NCI-H82 (cell line): Measurements from ENCODE around the gene NOB1.
"Not testable (repeated sequence)": the region's sequence is repeated elsewhere in the genome, so short reads cannot be mapped to it uniquely, and the experiment has no call there.

Experiments
- DNase-seq: peaks from one replicate; lab custom pipeline; 2025; lab: John Stamatoyannopoulos, UW

NOB1 gene

GRCh38 chr16:69761983-69762813 lies 7.5 kb upstream of the NOB1 start, which contains the start of gene WWP2:
WWP2 (plus strand) TSS chr16:69762332; CDS start chr16:69787011, 24,679 bp downstream.
- peak; percentile 86 for DNase-seq

DNA sequence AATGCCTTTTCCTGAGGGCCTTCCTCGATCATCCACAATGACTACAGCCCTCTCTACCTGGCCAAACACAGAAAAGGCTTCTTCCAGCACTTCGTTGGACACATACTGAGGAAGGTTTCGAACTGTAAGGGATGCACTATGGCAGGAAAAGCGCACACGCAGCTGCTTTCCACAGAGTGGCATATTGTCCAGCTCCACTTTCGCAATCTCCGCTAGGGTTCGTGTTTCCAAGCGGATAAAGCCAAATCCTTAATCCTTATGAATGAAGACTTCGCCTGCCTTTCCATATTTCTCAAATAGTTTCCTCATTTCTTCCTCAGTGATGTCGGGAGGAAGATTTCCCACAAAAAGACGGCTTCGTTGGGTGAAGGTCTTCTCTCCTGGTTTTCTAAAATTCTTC lies 2.6 kb upstream of the NOB1 start:
- peak; percentile 34 for DNase-seq

- DNase-seq = no peak
Observed at GRCh38 chr16:69756705-69757104, 2.0 kb upstream of the NOB1 start.

GRCh38 chr16:69754143-69754468 lies 620 bp downstream of the NOB1 start:
- DNase-seq = no peak

DNA sequence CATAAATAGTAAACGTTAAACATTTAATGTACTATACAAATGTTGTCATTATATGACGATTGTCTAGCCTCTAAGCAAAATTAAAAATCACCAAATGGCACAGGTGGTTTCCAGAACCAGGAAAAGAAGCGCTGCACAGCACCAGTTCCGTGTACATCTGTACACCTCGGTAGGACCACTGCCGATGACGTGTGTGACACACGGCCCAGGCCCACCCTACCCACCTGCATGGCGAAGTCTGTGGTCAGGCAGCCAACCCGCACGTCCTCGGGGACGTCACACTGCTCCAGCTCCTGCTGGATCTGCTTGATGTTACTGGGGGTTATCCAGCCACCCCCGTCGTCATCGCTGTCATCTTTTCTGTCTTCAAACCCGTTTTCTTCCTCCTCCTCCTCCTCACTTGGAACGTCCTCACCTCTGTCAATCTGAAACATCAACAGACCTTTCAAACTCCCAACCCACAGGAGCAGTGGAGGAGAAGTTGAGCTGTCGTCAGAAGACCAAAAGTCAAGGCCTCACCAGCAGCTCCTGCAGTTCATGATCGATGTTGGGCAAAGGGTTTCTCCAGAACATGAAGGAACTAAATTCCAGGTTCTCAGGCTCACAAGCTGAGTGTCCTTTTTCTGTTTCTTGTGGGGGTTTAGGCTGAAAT lies 5.9 kb downstream of the NOB1 start:
- DNase-seq = no peak

DNA sequence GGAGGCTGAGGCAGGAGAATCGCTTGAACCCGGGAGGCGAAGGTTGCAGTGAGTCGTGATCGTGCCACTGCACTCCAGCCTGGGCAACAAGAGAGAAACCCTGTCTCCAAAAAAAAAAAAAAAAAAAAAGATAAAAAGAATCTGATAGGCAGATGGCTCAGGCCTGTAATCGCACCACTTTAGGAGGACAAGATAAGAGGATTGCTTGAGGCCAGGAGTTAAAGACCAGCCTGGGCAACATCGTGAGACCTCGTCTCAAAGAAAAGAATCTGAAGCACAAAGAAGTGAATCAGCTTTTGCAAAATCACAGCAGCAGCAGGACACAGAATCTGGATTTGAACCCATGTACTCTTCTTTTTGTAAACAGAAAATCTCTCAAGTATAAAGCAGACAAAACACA lies 7.6 kb downstream of the NOB1 start:
- DNase-seq = peak; percentile 89

- DNase-seq = no peak
Observed at GRCh38 chr16:69745959-69746358, 8.8 kb downstream of the NOB1 start.

GRCh38 chr16:69745232-69745612 lies 9.5 kb downstream of the NOB1 start:
- no peak for DNase-seq

- no peak for DNase-seq
Observed at GRCh38 chr16:69744363-69745231, 10.1 kb downstream of the NOB1 start.

DNA sequence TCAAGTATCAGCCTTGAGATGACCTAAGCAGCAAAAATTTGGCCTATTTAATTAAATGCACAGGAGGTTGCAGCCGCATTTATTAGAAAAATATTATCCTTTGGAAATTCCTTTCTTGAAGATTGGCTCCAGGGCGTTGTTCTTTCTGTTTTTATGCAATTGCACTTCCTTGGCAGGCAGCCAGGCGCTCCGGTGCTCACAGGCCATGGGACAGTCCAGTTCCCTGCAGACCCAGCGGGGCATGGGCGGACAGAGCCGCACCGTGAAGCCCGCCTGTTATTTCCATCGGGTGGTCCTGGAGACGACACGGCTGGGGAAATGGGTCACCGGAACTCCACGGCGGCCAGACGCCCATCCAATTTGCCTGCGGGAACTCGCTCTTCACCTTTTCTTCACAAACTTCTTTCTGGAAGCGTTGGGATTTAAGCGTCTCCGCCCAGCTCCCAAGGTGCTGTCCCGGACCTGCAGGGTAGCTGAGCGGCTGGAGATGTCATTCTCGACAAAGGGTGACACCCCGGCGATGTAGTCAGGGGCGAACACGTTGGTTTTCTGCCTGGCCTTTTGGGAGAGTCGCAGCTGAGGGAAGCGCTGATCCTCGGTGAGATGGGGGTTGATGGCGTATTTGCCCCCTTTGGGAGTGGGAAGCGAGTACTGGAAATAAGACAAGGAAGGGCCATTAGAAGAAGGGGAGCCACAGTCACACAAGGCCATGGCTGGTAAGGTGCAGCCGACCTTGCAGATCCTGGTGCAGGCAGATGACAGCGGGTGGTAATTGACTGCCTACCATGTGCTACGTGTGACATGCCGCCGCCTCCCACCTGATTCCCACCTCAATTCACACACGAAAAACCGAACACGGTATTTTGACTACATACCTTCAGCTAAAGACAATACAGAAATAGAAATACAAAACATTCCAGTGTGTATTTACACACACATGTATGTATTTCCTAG lies 12.5 kb downstream of the NOB1 start:
- no peak for DNase-seq

GRCh38 chr16:69741519-69741918 lies 13.2 kb downstream of the NOB1 start:
- DNase-seq = no peak

- DNase-seq = no peak
Observed at GRCh38 chr16:69732101-69732500, 22.6 kb downstream of the NOB1 start.

- DNase-seq = not testable (repeated sequence)
Observed at GRCh38 chr16:69731280-69731679, 23.4 kb downstream of the NOB1 start.

- DNase-seq = not testable (repeated sequence)
Observed at GRCh38 chr16:69729030-69729429, 25.7 kb downstream of the NOB1 start.

DNA sequence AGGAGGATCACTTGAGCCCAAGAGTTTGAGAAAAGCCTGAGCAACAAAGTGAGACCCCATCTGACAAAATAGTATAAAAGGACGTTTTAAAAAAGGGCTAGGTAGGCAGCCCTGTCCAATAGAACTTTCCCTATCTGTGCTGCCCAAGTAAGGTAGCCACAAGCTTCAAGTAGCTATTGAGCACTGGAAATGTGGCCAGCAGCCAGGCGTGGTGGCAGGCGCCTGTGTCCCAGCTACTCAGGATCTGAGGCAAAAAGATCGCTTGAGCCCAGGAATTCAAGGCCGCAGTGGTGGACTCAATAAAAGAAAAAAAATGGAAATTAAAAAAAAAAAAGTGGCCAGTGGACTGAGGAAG lies 26.8 kb downstream of the NOB1 start:
- DNase-seq = no peak

DNA sequence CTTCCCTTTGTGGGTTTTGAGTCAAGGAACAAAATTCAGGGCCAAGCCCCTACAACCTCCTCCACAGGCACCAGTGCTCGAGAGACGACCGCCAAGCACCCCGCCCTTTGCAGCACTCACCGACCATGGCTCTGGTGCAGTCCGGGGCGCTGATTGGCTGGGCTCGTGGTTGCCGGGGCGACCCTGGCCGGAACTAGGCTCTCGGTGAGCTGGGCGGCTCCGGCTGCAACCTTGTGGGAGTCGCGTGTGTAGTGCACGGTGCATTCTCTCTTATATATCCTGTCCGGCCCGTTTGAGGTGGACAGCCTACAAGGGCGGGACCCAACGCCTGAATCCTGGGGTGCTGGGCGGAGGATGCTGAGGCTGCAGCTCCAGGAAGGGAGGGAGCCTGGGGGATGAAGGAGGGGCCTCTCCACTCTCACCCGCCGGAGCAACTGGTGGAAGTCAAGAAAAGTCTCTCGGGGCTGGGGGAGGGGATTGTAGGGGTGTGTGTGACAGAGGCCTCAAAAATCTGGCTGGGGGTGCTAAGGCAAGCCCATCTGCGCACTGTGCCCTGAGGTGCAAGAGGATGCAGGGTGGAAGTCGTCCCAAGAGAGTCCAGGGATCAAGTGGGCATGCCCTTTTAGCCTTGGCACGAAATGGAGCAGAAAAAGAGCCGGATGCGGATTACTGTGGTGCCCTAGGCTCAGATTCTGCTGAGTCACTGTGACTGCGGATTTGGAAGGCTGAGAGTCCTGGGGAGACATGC lies 28.2 kb downstream of the NOB1 start, which contains the start of gene NQO1:
Gene NQO1 (minus strand): TSS at position 248 of the 748 bp plus-strand sequence. CDS start 121 bp downstream, at position 127.
- DNase-seq = peak; percentile 94

GRCh38 chr16:69725480-69726312 lies 29.0 kb downstream of the NOB1 start:
- no peak for DNase-seq

GRCh38 chr16:69724981-69725479 lies 29.7 kb downstream of the NOB1 start:
- no peak for DNase-seq

DNA sequence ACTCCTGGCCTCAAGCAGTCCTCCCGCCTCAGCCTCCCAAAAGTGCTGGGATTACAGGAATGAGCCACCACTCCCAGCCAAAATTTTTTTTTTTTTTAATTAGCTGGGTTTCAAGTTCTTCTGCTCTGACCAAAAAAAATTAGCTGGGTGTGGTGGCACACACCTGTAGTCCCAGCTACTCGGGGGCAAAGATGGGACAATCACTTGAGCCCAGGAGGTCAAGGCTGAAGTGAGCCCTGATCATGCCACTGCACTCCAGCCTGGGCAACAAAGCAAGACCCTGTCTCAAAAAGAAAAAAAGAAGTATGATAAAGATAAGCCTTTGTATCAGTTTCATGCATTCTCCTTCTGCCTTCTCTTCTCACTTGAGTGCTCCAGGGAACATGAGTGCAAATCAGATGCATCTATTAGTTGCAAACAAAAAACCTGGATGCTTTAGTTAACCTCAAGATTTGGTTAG lies 30.3 kb downstream of the NOB1 start:
- no peak for DNase-seq
